ENCODE results near the gene ITIH1. TPM values are rescaled to one million over a fixed set of nuclear protein-coding genes. Genes with fewer than 3 reads are reported as not detected.

The ITIH1 gene
- polyA plus RNA-seq, 1 donor from 2014 or later = not detected

DNA sequence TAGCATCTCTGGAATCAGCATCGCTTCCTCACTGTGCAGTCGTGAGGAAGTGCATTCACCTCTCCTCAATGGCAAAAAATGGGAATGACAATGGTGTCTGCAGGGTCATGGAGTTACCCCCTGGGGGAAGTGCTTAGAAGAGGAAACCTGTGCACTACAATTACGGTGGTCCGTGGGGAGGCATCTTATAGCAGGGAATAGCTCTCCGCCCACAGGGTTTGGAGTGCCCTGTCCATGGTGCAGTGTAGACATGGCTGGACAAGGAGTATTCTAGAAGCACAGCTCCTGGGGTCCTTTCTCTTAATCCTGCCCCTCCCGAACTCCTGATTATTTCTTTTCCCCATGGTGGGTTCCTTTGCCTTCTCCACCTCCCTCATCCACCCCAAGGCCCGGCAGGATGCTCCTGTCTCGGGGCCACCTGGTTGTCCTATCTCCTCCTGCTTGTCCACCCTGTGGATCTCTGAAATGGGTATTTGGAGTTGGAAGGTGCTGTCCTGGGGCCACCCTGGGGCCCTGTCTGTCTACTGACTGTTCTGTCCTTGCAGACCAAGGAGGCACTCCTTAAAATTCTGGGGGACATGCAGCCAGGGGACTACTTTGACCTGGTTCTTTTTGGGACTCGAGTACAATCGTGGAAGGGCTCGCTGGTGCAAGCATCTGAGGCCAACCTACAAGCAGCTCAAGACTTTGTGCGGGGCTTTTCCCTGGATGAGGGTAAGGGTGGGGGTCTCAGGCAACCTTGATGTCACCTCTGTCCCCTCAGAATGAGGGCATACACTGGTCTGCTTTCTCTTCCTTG lies 5.2 kb downstream of the ITIH1 start:
- Histone ChIP-seq H3K36me3 (ENCODE audit: insufficient read depth, low read length) (no peaks in the 10 kb centered on the region), H3K4me3 (ENCODE audit: low read length) (no peak overlapping the region), H3K27me3 (ENCODE audit: insufficient read depth, low read depth, low read length) (no peaks in the 10 kb centered on the region), H4K20me1 (ENCODE audit: insufficient read depth) (no peaks in the 10 kb centered on the region), H3K27ac (ENCODE audit: low read length) (no peak overlapping the region), H3K9me3 (ENCODE audit: low read length) (no peaks in the 10 kb centered on the region), H3K9me2 (ENCODE audit: insufficient read depth, low read length) (no peaks in the 10 kb centered on the region), H3F3A (ENCODE audit: insufficient read depth, low read length, poor library complexity, severe bottlenecking) (no peaks in the 10 kb centered on the region), H3K79me2 (replicated peaks; ENCODE audit: insufficient read depth, low read length) (no peaks in the 10 kb centered on the region), H2AFZ (ENCODE audit: low read depth, low read length) (no peak overlapping the region), H3K4me2 (ENCODE audit: low read length) (no peak overlapping the region), H3K9ac (ENCODE audit: low read length) (no peak overlapping the region)
- TF ChIP-seq EP300 (conservative IDR thresholded peaks at IDR 0.05; ENCODE audit: poor library complexity, severe bottlenecking) = no peak
- no peak for TF ChIP-seq MXI1 (conservative IDR thresholded peaks at IDR 0.05; ENCODE audit: poor library complexity, severe bottlenecking)
- TF ChIP-seq CTCF (IDR thresholded peaks at IDR 0.05; ENCODE audit: poor library complexity, severe bottlenecking) = no peak
- no peak for TF ChIP-seq EZH2 (IDR thresholded peaks at IDR 0.05; ENCODE audit: borderline replicate concordance, insufficient read depth, low read length, poor library complexity, severe bottlenecking)
- TF ChIP-seq POLR2AphosphoS5 (IDR thresholded peaks at IDR 0.05) = no peak
- TF ChIP-seq TAF1 (IDR thresholded peaks at IDR 0.05; ENCODE audit: low read depth) = no peak
- no peak for TF ChIP-seq RAD21 (conservative IDR thresholded peaks at IDR 0.05)
- no peak for TF ChIP-seq REST (IDR thresholded peaks at IDR 0.05; ENCODE audit: borderline replicate concordance)
- no peak for TF ChIP-seq SMC3 (conservative IDR thresholded peaks at IDR 0.05; ENCODE audit: poor library complexity)

GRCh38 chr3:52783211-52783555 lies 5.8 kb downstream of the ITIH1 start:
- Histone ChIP-seq H3K4me3 (ENCODE audit: low read length) (no peak overlapping the region), H3K27ac (ENCODE audit: low read length) (no peak overlapping the region), H3K9me3 (ENCODE audit: low read length) (no peaks in the 10 kb centered on the region), H3K9ac (ENCODE audit: low read length) (no peak overlapping the region), H3K4me2 (ENCODE audit: low read length) (no peak overlapping the region), H3K36me3 (ENCODE audit: insufficient read depth, low read length) (no peaks in the 10 kb centered on the region), H3K27me3 (ENCODE audit: insufficient read depth, low read depth, low read length) (no peaks in the 10 kb centered on the region), H2AFZ (ENCODE audit: low read depth, low read length) (no peak overlapping the region), H3K79me2 (replicated peaks; ENCODE audit: insufficient read depth, low read length) (no peaks in the 10 kb centered on the region), H3F3A (ENCODE audit: insufficient read depth, low read length, poor library complexity, severe bottlenecking) (no peaks in the 10 kb centered on the region), H4K20me1 (ENCODE audit: insufficient read depth) (no peaks in the 10 kb centered on the region), H3K9me2 (ENCODE audit: insufficient read depth, low read length) (no peaks in the 10 kb centered on the region)
- TF ChIP-seq CTCF (IDR thresholded peaks at IDR 0.05; ENCODE audit: poor library complexity, severe bottlenecking) = no peak
